ENCODE data around the gene SLMAP. TPM values are rescaled to one million over a fixed set of nuclear protein-coding genes. Genes with fewer than 3 reads are reported as not detected.

SLMAP gene
- total RNA-seq, 1 donor from 2014 or later: 502 TPM

DNA sequence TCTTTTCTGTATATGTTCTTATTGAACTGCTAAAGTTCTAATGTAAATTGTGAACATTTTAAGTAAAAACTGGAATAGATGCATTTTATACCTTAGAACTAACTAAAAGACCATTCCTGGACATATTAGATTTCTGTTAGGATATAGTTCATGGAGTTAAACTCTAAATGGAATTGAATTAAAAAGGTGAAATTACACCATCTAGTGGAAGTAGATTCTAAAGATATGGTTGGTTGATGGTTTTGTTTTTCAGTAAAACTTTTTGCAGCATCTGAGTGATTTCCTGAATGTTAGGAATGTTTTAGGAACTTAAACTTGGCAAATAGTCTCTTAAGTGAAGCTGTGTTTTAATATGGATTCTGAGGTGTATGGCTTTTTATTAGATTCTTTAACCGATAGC, 96.8 kb downstream of the SLMAP start:
- intact Hi-C loops (cut with DNase I): loop anchor here (5.0 to 10.0 kb wide), 2 partner anchors 96 to 208 kb away; partner anchors contain the start of gene SLMAP
- no peaks in the 10 kb centered on the region for H3K27me3 ChIP-seq
- TF ChIP-seq, protein P1, sequence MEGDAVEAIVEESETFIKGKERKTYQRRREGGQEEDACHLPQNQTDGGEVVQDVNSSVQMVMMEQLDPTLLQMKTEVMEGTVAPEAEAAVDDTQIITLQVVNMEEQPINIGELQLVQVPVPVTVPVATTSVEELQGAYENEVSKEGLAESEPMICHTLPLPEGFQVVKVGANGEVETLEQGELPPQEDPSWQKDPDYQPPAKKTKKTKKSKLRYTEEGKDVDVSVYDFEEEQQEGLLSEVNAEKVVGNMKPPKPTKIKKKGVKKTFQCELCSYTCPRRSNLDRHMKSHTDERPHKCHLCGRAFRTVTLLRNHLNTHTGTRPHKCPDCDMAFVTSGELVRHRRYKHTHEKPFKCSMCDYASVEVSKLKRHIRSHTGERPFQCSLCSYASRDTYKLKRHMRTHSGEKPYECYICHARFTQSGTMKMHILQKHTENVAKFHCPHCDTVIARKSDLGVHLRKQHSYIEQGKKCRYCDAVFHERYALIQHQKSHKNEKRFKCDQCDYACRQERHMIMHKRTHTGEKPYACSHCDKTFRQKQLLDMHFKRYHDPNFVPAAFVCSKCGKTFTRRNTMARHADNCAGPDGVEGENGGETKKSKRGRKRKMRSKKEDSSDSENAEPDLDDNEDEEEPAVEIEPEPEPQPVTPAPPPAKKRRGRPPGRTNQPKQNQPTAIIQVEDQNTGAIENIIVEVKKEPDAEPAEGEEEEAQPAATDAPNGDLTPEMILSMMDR (IDR thresholded peaks at IDR 0.05): peak in 2 of 3 experiments; percentile 33 to 51
- H3K9me3 ChIP-seq: no peaks in the 10 kb centered on the region
- no peak overlapping the region for H3K27ac ChIP-seq
- H3K36me3 ChIP-seq: peaks cover 4 to 6% of the 10 kb centered on the region in 2 donors
- H3K4me3 ChIP-seq: no peak overlapping the region
- H3K4me1 ChIP-seq: no peaks in the 10 kb centered on the region
- DNase-seq (ENCODE audit: low spot score in 2 of 2): no peak

DNA sequence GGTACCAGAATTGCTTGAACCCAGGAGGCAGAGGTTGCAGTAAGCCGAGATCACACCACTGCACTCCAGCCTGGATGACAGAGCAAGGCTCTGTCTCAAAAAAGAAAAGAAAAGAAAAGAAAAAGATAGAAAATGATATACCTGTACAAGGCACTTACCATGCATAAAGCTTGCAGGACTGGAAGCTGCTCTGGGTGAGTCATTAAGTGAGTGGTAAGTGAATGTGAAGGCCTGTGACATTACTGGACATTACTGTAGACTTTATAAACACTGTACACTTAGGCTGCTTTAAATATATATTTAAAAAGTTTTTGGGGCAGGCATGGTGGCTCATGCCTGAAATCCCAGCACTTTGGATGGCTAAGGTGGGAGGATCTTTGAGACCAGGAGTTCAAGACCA, 99.2 kb downstream of the SLMAP start:
- Histone ChIP-seq H3K27me3 (no peaks in the 10 kb centered on the region), H3K4me1 (no peaks in the 10 kb centered on the region), H3K36me3 (peaks cover 7 to 16% of the 10 kb centered on the region in 2 donors), H3K9me3 (no peaks in the 10 kb centered on the region), H3K27ac (no peak overlapping the region), H3K4me3 (no peak overlapping the region)
- intact Hi-C loops (cut with DNase I): loop anchor here (10.0 kb wide), 1 partner anchor 210 kb away; no protein-coding TSS in a partner anchor
- TF ChIP-seq, protein P1 (IDR thresholded peaks at IDR 0.05): no peak
- DNase-seq (ENCODE audit: low spot score in 2 of 2): no peak

DNA sequence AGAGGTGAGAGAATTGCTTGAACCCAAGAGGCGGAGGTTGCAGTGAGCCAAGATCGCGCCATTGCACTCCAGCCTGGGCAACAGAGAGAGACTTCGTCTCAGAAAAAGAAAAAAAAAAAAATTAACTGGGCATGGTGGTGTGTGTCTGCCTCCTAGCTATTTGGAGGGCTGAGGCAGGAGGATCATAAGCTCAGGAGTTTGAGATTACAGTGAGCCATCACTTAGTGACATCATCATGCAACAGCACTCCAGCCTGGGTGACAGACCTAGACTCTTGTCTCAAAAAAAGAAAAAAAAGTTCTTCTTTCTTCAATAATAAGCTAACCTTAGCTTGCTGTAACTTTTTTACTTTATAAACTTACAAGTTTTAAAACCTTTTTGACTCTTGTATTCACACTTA, 99.8 kb downstream of the SLMAP start:
- Histone ChIP-seq H3K27ac (no peak overlapping the region), H3K9me3 (no peaks in the 10 kb centered on the region), H3K4me3 (no peak overlapping the region), H3K4me1 (no peaks in the 10 kb centered on the region), H3K27me3 (no peaks in the 10 kb centered on the region), H3K36me3 (peaks cover 4 to 12% of the 10 kb centered on the region in 2 donors)
- DNase-seq (ENCODE audit: low spot score in 2 of 2): no peak
- TF ChIP-seq, protein P1 (IDR thresholded peaks at IDR 0.05): no peak
- intact Hi-C loops (cut with DNase I): loop anchor here (10.0 kb wide), 1 partner anchor 211 kb away; no protein-coding TSS in a partner anchor

DNA sequence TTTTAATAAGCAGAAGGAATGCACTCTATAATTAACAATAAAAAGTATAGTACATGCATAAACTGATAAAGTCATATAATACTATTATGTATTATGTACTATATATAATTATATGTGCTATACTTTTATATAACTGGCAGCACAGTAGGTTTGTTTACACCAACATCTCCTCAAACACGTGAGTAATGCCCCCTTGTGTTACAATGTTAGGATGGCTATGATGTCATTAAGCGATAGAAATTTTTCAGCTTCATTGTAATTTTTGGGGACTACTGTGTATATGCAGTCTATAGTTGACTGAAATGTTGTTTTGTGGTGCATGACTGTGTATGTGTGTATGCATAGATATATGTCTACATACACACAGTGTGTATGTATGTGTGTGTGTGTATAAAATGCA, 100.6 kb downstream of the SLMAP start:
- Histone ChIP-seq H3K4me1 (no peaks in the 10 kb centered on the region), H3K27me3 (no peaks in the 10 kb centered on the region), H3K4me3 (no peak overlapping the region), H3K27ac (no peak overlapping the region), H3K36me3 (peaks cover 3 to 13% of the 10 kb centered on the region in 2 donors), H3K9me3 (no peaks in the 10 kb centered on the region)
- no peak for DNase-seq (ENCODE audit: low spot score in 2 of 2)
- intact Hi-C loops (cut with DNase I): loop anchor here (10.0 kb wide), 1 partner anchor 212 kb away; no protein-coding TSS in a partner anchor
- TF ChIP-seq, protein P1 (IDR thresholded peaks at IDR 0.05): no peak

DNA sequence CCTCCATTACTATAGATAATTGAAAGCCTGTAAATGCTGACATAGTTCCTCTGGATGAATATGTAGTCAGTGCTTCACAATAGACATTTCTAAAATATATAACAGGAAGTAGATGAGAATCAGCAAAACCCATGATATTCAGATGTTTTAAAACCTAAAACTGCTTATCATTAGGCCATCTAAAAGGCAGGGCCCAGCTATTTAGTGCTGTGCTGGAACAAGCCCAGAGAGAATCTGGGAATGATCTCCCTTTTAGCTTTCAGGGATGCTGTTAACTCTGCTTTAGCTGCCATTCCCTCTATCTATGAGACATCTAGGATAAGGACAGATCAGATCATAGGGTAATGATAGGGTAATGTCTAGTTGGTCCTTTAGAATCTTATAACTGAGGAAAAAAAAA, 106.8 kb downstream of the SLMAP start:
- Histone ChIP-seq H3K36me3 (peaks cover 6 to 23% of the 10 kb centered on the region in 2 donors), H3K27ac (peak overlapping the region in 1 of 2 donors; percentile 37)

More for the DNA sequence above, 106.8 kb downstream of the SLMAP start:
- intact Hi-C loops (cut with DNase I): no loop called here
- DNase-seq (ENCODE audit: low spot score in 2 of 2): no peak
- H3K4me1 ChIP-seq: no peaks in the 10 kb centered on the region
- no peak overlapping the region for H3K4me3 ChIP-seq
- no peaks in the 10 kb centered on the region for H3K27me3 ChIP-seq
- TF ChIP-seq, protein P1 (IDR thresholded peaks at IDR 0.05): no peak
- H3K9me3 ChIP-seq: no peaks in the 10 kb centered on the region

Measured in ascending aorta (tissue), 2 donors.